ENCODE measurements around the gene PC.
A peak's percentile ranks its signal among the peaks of the same experiment; 100 is the strongest.

Gene PC

GRCh38 chr11:66853242-66854229, 104.6 kb downstream of the PC start:
- no peak for DNase-seq (ENCODE audit: low read depth)

- no peak for DNase-seq (ENCODE audit: low read depth)
These were observed 105.5 kb downstream of the PC start for GRCh38 chr11:66852466-66853241.

GRCh38 chr11:66851698-66852465, 106.3 kb downstream of the PC start:
- DNase-seq (ENCODE audit: low read depth): no peak

GRCh38 chr11:66851239-66851596, 107.0 kb downstream of the PC start:
- DNase-seq (ENCODE audit: low read depth): no peak

- no peak for DNase-seq (ENCODE audit: low read depth)
These were observed 107.5 kb downstream of the PC start for GRCh38 chr11:66850588-66851238.

GRCh38 chr11:66850235-66850587, 108.0 kb downstream of the PC start:
- no peak for DNase-seq (ENCODE audit: low read depth)

GRCh38 chr11:66849501-66850234, 108.5 kb downstream of the PC start:
- DNase-seq (ENCODE audit: low read depth): no peak

GRCh38 chr11:66848671-66849500, 109.3 kb downstream of the PC start:
- no peak for DNase-seq (ENCODE audit: low read depth)

GRCh38 chr11:66847461-66848232, 110.5 kb downstream of the PC start:
- DNase-seq (ENCODE audit: low read depth): no peak

- DNase-seq (ENCODE audit: low read depth): peak; percentile 62
These were observed 111.5 kb downstream of the PC start for GRCh38 chr11:66846671-66847091.

- DNase-seq (ENCODE audit: low read depth): no peak
These were observed 112.3 kb downstream of the PC start for GRCh38 chr11:66845876-66846212.

GRCh38 chr11:66845143-66845875, 112.9 kb downstream of the PC start:
- no peak for DNase-seq (ENCODE audit: low read depth)

- no peak for DNase-seq (ENCODE audit: low read depth)
These were observed 113.6 kb downstream of the PC start for GRCh38 chr11:66844496-66845142.

- peak; percentile 20 for DNase-seq (ENCODE audit: low read depth)
These were observed 114.2 kb downstream of the PC start for GRCh38 chr11:66843776-66844495.

- DNase-seq (ENCODE audit: low read depth): peak; percentile 89
These were observed 115.0 kb downstream of the PC start, which contains the start of gene RCE1 for GRCh38 chr11:66842896-66843775. Gene RCE1, plus strand, starts transcription at chr11:66843441. Its CDS starts 15 bp downstream, at chr11:66843456.

GRCh38 chr11:66842501-66842895, 115.7 kb downstream of the PC start:
- DNase-seq (ENCODE audit: low read depth): no peak

All from ELR (cell line).